Stomach (tissue), 9 donors: ENCODE results near the gene ATP1A1. TPM values are rescaled to one million over a fixed set of nuclear protein-coding genes. Genes with fewer than 3 reads are reported as not detected.

Source experiments
- DNase-seq, 2 donors: peaks; one replicate each; pipeline versions ENCODE4 v3.0.0 to v3.0.0-alpha.2; 2013 to 2019
- H3K27ac ChIP-seq, 5 donors: fragments of 200-600 bp in 4 of 5; sonication (generic) in 4 of 5; one replicate each; pipeline ENCODE4 v1.5.1; 2013 to 2019; ENCODE audit warnings: mild to moderate bottlenecking in 1 of 5, moderate library complexity in 1 of 5
- H3K27me3 ChIP-seq, 3 donors: fragments of 200-600 bp; sonication (generic); one replicate each; pipeline ENCODE4 v1.5.1; 2017 to 2019; ENCODE audit warnings: mixed run types in 1 of 3
- H3K36me3 ChIP-seq, 4 donors: fragments of 200-600 bp; sonication (generic); 1 replicate in 3 of 4; 2 replicates in 1 of 4; pipeline ENCODE4 v1.5.1; 2016 to 2019
- H3K4me1 ChIP-seq, 4 donors: fragments of 200-600 bp; sonication (generic); one replicate each; pipeline ENCODE4 v1.5.1; 2016 to 2019
- H3K4me3 ChIP-seq, 4 donors: fragments of 200-600 bp; sonication (generic) in 3 of 4; one replicate each; pipeline ENCODE4 v1.5.1; 2016 to 2019; ENCODE audit warnings: mild to moderate bottlenecking in 1 of 4
- H3K9me3 ChIP-seq, 4 donors: fragments of 200-600 bp; sonication (generic); one replicate each; pipeline ENCODE4 v1.5.1; 2016 to 2019
- CTCF ChIP-seq, 7 experiments: fragments of 450-650 bp in 4 of 7; fragments of 200-600 bp in 3 of 7; sonication (generic) in 3 of 7; IDR thresholded peaks; one replicate each; pipeline ENCODE4 v1.5.1; 2016 to 2019; ENCODE audit warnings: antibody characterized with exemption in 7 of 7, control low read depth in 2 of 7, mild to moderate bottlenecking in 1 of 7
- EP300 ChIP-seq: sonication (generic); formaldehyde crosslinking; IDR thresholded peaks from one replicate; pipeline ENCODE4 v1.6.1; 2017; ENCODE audit warnings: antibody characterized with exemption
- POLR2A ChIP-seq, 4 donors: fragments of 450-650 bp; IDR thresholded peaks; one replicate each; pipeline ENCODE4 v1.6.1; 2016; ENCODE audit warnings: antibody characterized with exemption in 4 of 4, control low read depth in 2 of 4, mild to moderate bottlenecking in 1 of 4, moderate library complexity in 1 of 4
- POLR2AphosphoS5 ChIP-seq, 3 donors: sonication (generic); formaldehyde crosslinking; IDR thresholded peaks; one replicate each; pipeline ENCODE4 v1.6.1; 2016; ENCODE audit warnings: antibody characterized with exemption in 3 of 3
- WGBS, 5 donors: extraction: QIAGEN DNeasy Blood & Tissue Kit in 3 of 5; methylation state at CpG; one replicate each; pipeline versions ENCODE4 v1.1.5 to v1.1.7; 2013 to 2018; 5-methylcytosine and 5-hydroxymethylcytosine counted together
- intact Hi-C: fragments of 100-400 bp; cut with DNase I; formaldehyde crosslinking; loops from one replicate; pipeline ENCODE4 v1.15.1; 2023; ENCODE audit warnings: low total_unique reads
- polyA plus RNA-seq, 3 donors: library from polyadenylated mRNA; stranded (reverse); fragments of 200-250 nt; gene quantifications; one replicate each; pipeline ENCODE4 v1.2.3, GENCODE V29; 2013
- total RNA-seq, 5 donors: library from RNA; depleted of rRNA; stranded (reverse); fragments of >200 nt; gene quantifications; one replicate each; pipeline versions ENCODE4 v1.1.0 to v1.2.3, GENCODE V29; 2014 to 2016
- donor health status: healthy with polysubstance abuse.
- donor health status: Bipolar disorder and iron deficiency.
- donor health status: healthy.

The ATP1A1 gene
- total and polyA plus RNA-seq, 8 donors: 49.9 to 576 (median 171) TPM

- TF ChIP-seq POLR2AphosphoS5 (IDR thresholded peaks at IDR 0.05): no peak
- no peak for TF ChIP-seq POLR2A (IDR thresholded peaks at IDR 0.05)
- TF ChIP-seq CTCF (IDR thresholded peaks at IDR 0.05): no peak
- no peak for TF ChIP-seq EP300
- H3K9me3 ChIP-seq: no peaks in the 10 kb centered on the region
- no peak overlapping the region for H3K27ac ChIP-seq
- no peak for DNase-seq
- intact Hi-C loops: no loop called here
- peaks cover 0 to 22% (median 11%) of the 10 kb centered on the region in 4 donors for H3K4me1 ChIP-seq
- H3K36me3 ChIP-seq: peaks cover 84 to 100% (median 100%) of the 10 kb centered on the region in 4 donors
- 80 to 92% (median 87%) methylated on average over 5 of the region's 5 CpGs for WGBS, 5 donors
- no peaks in the 10 kb centered on the region for H3K27me3 ChIP-seq
- no peak overlapping the region for H3K4me3 ChIP-seq
Measured at GRCh38 chr1:116390195-116390594, 17.2 kb downstream of the ATP1A1 start.

- intact Hi-C loops: no loop called here
- TF ChIP-seq POLR2A (IDR thresholded peaks at IDR 0.05) (no peak), CTCF (IDR thresholded peaks at IDR 0.05) (no peak), EP300 (no peak), POLR2AphosphoS5 (IDR thresholded peaks at IDR 0.05) (no peak)
- Histone ChIP-seq H3K4me3 (no peak overlapping the region), H3K4me1 (peaks cover 0 to 22% (median 11%) of the 10 kb centered on the region in 4 donors), H3K27me3 (no peaks in the 10 kb centered on the region), H3K36me3 (peaks cover 88 to 100% (median 100%) of the 10 kb centered on the region in 4 donors), H3K9me3 (no peaks in the 10 kb centered on the region), H3K27ac (peak overlapping the region in 1 of 5 donors; percentile 33)
- DNase-seq: no peak
- 40 to 72% (median 57%) methylated on average over 1 of the region's 1 CpG for WGBS, 5 donors
Measured at GRCh38 chr1:116391185-116391584, 18.1 kb downstream of the ATP1A1 start.

GRCh38 chr1:116392717-116393404, 19.8 kb downstream of the ATP1A1 start:
- WGBS, 5 donors: 87 to 95% (median 91%) methylated on average over 10 of the region's 10 CpGs
- H3K36me3 ChIP-seq: peaks cover 95 to 100% (median 100%) of the 10 kb centered on the region in 4 donors
- H3K27ac ChIP-seq: no peak overlapping the region
- intact Hi-C loops: no loop called here
- H3K4me3 ChIP-seq: no peak overlapping the region
- TF ChIP-seq CTCF (IDR thresholded peaks at IDR 0.05) (no peak), EP300 (no peak), POLR2AphosphoS5 (IDR thresholded peaks at IDR 0.05) (no peak), POLR2A (IDR thresholded peaks at IDR 0.05) (no peak)
- DNase-seq: no peak
- H3K9me3 ChIP-seq: no peaks in the 10 kb centered on the region
- no peaks in the 10 kb centered on the region for H3K27me3 ChIP-seq
- H3K4me1 ChIP-seq: peaks cover 0 to 22% (median 11%) of the 10 kb centered on the region in 4 donors

GRCh38 chr1:116393792-116394191, 20.7 kb downstream of the ATP1A1 start:
- TF ChIP-seq EP300: no peak
- no peak for TF ChIP-seq POLR2AphosphoS5 (IDR thresholded peaks at IDR 0.05)
- TF ChIP-seq POLR2A (IDR thresholded peaks at IDR 0.05): no peak
- Histone ChIP-seq H3K27ac (no peak overlapping the region), H3K4me1 (peaks cover 0 to 21% (median 9%) of the 10 kb centered on the region in 4 donors), H3K4me3 (no peak overlapping the region), H3K36me3 (peaks cover 96 to 100% (median 100%) of the 10 kb centered on the region in 4 donors), H3K27me3 (no peaks in the 10 kb centered on the region), H3K9me3 (no peaks in the 10 kb centered on the region)
- WGBS, 5 donors: 51 to 76% (median 64%) methylated on average over 2 of the region's 2 CpGs
- intact Hi-C loops: no loop called here
- DNase-seq: peak in 1 of 2 donors; percentile 14

GRCh38 chr1:116394270-116394669, 21.2 kb downstream of the ATP1A1 start:
- Histone ChIP-seq H3K4me3 (no peak overlapping the region), H3K27ac (no peak overlapping the region), H3K9me3 (no peaks in the 10 kb centered on the region), H3K27me3 (no peaks in the 10 kb centered on the region), H3K4me1 (peaks cover 0 to 16% (median 6%) of the 10 kb centered on the region in 4 donors), H3K36me3 (peaks cover 96 to 100% (median 100%) of the 10 kb centered on the region in 4 donors)
- intact Hi-C loops: no loop called here
- no peak for DNase-seq
- no peak for TF ChIP-seq CTCF (IDR thresholded peaks at IDR 0.05)
- TF ChIP-seq EP300: no peak
- TF ChIP-seq POLR2A (IDR thresholded peaks at IDR 0.05): no peak
- no peak for TF ChIP-seq POLR2AphosphoS5 (IDR thresholded peaks at IDR 0.05)
- WGBS, 5 donors: 80 to 86% (median 82%) methylated on average over 4 of the region's 4 CpGs
